ENCODE results near the gene PRKCE.
"Not testable (repeated sequence)": the region's sequence is repeated elsewhere in the genome, so short reads cannot be mapped to it uniquely, and the experiment has no call there.

Gene PRKCE

GRCh38 chr2:46184794-46185583 is 533.5 kb downstream of the PRKCE start:
- no peak for DNase-seq

GRCh38 chr2:46187112-46187618 is 535.7 kb downstream of the PRKCE start:
- no peak for DNase-seq

GRCh38 chr2:46188041-46188716 is 536.7 kb downstream of the PRKCE start:
- DNase-seq = no peak

GRCh38 chr2:46193356-46193755 is 541.9 kb downstream of the PRKCE start:
- DNase-seq = no peak

GRCh38 chr2:46193855-46194254 is 542.4 kb downstream of the PRKCE start:
- no peak for DNase-seq

- DNase-seq = no peak
These were observed 543.4 kb downstream of the PRKCE start for GRCh38 chr2:46194856-46195255.

- DNase-seq = no peak
These were observed 544.3 kb downstream of the PRKCE start for GRCh38 chr2:46195819-46196218.

GRCh38 chr2:46196871-46197462 is 545.5 kb downstream of the PRKCE start:
- DNase-seq = no peak

- no peak for DNase-seq
These were observed 546.2 kb downstream of the PRKCE start for GRCh38 chr2:46197672-46198071.

- DNase-seq = peak; percentile 29
These were observed 546.8 kb downstream of the PRKCE start for GRCh38 chr2:46198164-46198883.

- DNase-seq = no peak
These were observed 547.5 kb downstream of the PRKCE start for GRCh38 chr2:46198966-46199365.

- DNase-seq = no peak
These were observed 548.7 kb downstream of the PRKCE start for GRCh38 chr2:46200100-46200690.

GRCh38 chr2:46200861-46201605 is 549.6 kb downstream of the PRKCE start:
- DNase-seq = no peak

GRCh38 chr2:46202453-46202852 is 551.0 kb downstream of the PRKCE start:
- no peak for DNase-seq

GRCh38 chr2:46202987-46203386 is 551.5 kb downstream of the PRKCE start:
- no peak for DNase-seq

GRCh38 chr2:46203636-46204035 is 552.2 kb downstream of the PRKCE start:
- DNase-seq = not testable (repeated sequence)

GRCh38 chr2:46207591-46207990 is 556.1 kb downstream of the PRKCE start:
- no peak for DNase-seq

GRCh38 chr2:46208766-46209165 is 557.3 kb downstream of the PRKCE start:
- no peak for DNase-seq

GRCh38 chr2:46210063-46210462 is 558.6 kb downstream of the PRKCE start:
- DNase-seq = no peak

- no peak for DNase-seq
These were observed 560.0 kb downstream of the PRKCE start for GRCh38 chr2:46211461-46211860.

GRCh38 chr2:46213906-46214305 is 562.4 kb downstream of the PRKCE start:
- DNase-seq = no peak

- DNase-seq = peak; percentile 66
These were observed 564.7 kb downstream of the PRKCE start for GRCh38 chr2:46216213-46216612.

Measured in fibroblast of skin of right biceps (primary cell).